Measurements from ENCODE around the gene CTTNBP2NL.
"Not testable (repeated sequence)": the region's sequence is repeated elsewhere in the genome, so short reads cannot be mapped to it uniquely, and the experiment has no call there.

Gene CTTNBP2NL

GRCh38 chr1:112429749-112430148 lies 33.7 kb downstream of the CTTNBP2NL start:
- DNase-seq: no peak

GRCh38 chr1:112431038-112431437 lies 35.0 kb downstream of the CTTNBP2NL start:
- no peak for DNase-seq

- no peak for DNase-seq
These were observed 39.4 kb downstream of the CTTNBP2NL start for GRCh38 chr1:112435448-112435847.

DNA sequence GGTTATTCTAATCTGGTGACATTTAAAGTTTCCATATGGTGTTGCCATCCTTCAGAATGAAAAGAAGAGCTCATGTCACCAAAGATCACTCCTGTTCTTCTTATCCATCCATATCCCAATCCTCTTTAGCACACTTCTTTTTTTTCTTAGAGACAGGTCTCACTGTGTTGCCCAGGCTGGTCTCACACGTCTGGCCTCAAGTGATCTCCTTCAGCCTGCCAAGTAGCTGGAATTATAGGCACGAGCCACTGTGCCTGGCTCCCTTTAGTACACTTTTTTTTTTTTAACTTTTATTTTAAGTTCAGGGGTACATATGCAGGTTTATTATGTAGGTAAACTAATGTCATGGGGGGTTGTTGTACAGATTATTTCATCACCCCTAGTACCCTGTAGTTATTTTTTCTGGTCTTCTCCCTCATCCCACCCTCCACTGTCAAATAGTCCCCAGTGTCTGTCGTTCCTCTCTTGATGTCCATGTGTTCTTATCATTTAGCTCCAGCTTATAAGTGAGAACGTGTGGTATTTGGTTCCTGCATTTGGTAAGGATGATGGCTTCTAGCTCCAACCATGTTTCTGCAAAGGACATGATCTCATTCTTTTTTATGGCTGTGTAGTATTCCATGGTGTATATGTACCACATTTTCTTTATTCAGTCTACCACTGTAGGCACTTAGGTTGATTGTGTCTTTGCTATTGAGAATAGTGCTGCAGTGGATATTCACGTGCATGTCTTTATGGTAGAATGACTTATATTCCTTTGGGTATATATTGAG lies 40.6 kb downstream of the CTTNBP2NL start:
- DNase-seq: no peak

DNA sequence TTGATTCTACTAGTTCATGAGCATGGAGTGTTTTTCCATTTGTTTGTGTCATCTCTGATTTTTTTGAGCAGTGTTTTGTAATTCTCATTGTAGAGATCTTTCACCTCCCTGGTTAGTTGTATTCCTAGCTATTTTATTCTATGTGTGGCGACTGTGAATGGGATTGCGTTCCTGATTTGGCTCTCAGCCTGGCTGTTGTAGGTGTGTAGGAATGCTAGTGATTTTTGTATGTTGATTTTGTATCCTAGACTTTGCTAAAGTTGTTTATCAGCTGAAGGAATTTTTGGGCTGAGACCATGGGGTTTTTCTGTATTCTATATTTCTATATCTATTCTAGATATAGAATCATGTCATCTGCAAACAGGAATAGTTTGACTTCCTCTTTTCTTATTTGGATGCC lies 42.1 kb downstream of the CTTNBP2NL start:
- DNase-seq: not testable (repeated sequence)

- DNase-seq: no peak
These were observed 43.6 kb downstream of the CTTNBP2NL start for GRCh38 chr1:112439592-112439991.

DNA sequence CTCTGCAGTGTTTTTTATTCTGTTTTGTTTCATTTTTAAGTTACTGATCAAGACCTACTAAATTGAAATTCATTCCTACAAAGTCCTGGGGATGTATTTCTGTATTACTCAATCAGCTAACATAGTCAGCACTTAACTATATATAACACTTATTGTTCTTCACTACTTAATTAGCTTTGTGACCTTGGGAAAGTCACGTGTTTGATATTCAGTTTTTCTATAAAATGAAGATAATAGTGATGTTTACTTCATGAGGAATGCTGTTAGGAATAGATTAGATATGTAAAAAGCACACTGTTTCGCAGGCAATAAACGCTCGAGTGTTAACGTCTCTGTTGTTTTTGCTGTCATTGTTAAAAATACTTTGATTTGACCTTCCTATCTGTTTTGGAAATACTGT lies 44.6 kb downstream of the CTTNBP2NL start:
- no peak for DNase-seq

DNA sequence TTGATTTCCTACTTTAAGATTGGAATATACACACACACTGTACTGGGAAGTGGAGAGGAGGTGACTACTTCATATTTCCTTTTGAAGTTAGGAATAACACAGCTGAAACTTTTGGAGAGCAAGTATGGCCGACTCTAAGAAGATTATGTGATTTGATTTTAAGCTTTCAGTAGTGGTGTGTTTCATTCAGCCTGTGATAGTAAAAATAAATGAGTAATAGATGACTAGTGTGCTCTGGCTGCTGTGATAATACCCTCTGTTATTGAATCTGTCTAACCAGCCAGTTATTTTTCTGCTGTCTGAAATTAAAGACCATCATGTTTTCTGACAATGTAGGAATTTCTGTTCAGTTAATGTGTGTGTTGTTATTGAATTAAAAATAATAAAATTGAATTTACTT lies 48.3 kb downstream of the CTTNBP2NL start:
- DNase-seq: no peak

DNA sequence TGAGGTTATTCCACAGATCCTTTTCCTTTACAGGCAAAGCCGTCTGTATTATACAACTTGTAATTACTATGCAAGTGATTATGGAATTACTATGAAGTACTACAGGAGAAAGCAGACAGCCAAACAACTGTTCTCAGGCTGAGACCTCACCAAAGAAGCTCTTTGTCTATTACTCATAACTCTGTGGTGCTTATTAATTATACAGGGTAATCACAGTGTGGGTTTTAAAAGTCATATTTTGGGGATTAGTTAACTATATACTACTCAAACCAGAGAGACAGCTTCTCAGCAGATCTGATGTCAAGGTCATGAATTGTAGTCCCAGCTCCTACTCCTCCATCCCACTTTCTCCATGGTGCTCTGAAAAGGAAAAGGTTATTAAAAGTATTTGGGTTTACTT lies 49.6 kb downstream of the CTTNBP2NL start:
- DNase-seq: no peak

GRCh38 chr1:112446411-112446810 lies 50.4 kb downstream of the CTTNBP2NL start:
- DNase-seq: no peak

- no peak for DNase-seq
These were observed 53.1 kb downstream of the CTTNBP2NL start for GRCh38 chr1:112448904-112449629.

DNA sequence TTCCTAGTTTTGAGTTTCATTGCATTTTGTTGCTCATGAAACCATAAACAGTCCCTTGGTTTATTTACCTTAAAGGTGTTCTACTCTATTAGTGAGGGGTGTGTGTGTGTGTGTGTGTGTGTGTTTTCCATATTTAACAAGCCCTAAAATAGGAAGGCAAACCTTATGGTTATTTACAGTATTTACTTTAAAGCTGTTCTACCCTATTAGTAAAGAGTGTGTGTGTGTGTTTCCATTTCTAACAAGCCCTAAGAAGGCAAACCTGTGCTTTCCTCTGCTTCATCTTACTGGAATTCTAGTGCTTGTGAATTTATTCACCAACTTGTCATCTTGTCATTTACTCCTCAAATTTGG lies 53.6 kb downstream of the CTTNBP2NL start:
- no peak for DNase-seq

DNA sequence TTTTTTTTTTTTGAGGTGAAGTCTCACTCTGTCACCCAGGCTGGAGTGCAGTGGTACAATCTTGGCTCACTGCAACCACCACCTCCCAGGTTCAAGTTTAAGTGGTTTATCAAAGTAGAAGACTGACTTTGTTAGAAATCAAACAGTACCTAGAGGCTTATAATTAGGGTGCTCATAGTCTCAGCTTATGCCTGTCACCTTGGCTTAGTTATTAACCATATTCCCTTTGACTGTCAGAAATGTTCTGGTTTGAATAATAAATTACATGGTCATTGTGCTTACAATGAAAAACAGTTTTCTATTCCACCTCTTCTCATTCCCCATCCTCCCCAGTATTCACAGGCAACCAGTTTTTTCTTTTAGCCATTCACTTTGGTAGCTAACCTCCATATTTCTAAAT lies 54.8 kb downstream of the CTTNBP2NL start:
- DNase-seq: no peak

GRCh38 chr1:112451301-112451700 lies 55.3 kb downstream of the CTTNBP2NL start:
- not testable (repeated sequence) for DNase-seq

GRCh38 chr1:112453876-112454275 lies 57.9 kb downstream of the CTTNBP2NL start:
- no peak for DNase-seq

GRCh38 chr1:112454316-112454715 lies 58.3 kb downstream of the CTTNBP2NL start:
- DNase-seq: no peak

DNA sequence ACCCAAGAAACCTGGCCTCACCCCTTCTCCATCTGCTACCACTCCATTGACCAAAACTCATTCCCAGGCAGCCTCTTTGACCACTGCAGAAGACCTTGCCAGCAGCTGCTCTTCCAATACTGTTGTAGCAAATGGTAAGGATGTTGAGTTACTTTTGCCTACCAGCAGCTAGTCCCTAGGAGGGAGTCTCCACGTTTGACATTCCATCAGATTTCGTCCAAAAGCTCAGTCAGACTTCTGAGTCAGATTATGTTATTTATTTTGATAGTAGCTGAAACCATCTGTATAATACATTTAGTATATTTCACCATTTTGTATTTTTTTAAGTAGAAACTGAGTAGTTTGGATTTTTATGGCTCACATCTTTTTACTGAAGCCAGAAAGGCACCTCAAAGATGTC lies 61.2 kb downstream of the CTTNBP2NL start:
- no peak for DNase-seq

DNA sequence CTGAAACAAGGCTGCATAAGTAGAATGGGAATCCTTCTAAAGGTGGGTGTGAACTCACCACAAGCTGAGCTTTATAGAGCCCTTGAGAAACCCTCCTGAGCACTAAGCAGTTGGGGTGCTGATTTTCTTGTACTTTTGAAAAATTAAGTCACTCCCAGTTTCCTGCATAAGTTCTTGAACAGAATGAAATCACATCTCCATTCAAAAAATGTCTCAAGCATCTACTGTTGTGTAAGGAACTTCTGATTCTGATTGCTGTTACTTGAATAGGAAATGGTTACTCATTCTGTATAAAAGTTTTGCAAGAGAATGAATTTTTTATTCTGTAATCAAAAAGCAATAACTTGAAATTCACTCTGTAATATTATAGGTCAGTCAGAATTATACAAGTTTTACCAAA lies 61.9 kb downstream of the CTTNBP2NL start:
- no peak for DNase-seq

DNA sequence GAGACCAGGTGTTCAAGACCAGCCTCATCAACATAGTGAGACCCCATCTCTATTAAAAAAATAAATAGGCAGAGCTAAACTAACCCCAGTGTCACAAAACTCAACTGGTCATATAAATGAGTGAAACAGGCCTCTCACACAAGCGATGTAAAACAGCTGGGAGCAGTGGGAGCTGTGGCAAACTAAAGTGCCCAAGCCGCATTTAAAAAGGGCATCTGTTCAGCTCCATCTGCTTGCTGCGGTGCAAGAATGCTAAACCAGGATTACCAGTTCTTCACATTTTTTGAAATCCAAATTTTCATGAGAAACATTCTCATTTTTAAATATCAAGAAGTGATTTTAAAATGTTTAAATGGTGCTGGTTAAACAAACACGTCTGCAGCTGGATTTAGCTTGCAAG lies 62.7 kb downstream of the CTTNBP2NL start:
- no peak for DNase-seq

DNA sequence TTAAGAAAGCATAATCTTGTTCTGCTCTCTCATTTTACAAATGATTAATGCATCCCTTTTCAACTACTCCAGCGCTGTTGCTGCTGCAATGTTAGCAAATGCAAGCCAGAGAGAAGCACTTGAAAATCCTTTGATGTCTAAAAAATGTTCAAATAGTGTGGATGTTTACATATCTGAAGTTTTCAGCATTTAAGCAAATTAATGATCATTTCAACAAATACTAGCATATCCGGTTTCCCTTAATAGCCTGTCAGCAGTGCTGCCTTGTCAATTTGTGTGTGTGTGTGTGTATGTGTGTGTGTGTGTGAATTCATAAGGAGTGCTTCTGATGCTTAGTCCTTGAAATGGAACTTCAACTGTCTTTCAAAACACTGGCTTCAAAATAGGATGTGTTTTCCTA lies 64.6 kb downstream of the CTTNBP2NL start:
- DNase-seq: no peak

DNA sequence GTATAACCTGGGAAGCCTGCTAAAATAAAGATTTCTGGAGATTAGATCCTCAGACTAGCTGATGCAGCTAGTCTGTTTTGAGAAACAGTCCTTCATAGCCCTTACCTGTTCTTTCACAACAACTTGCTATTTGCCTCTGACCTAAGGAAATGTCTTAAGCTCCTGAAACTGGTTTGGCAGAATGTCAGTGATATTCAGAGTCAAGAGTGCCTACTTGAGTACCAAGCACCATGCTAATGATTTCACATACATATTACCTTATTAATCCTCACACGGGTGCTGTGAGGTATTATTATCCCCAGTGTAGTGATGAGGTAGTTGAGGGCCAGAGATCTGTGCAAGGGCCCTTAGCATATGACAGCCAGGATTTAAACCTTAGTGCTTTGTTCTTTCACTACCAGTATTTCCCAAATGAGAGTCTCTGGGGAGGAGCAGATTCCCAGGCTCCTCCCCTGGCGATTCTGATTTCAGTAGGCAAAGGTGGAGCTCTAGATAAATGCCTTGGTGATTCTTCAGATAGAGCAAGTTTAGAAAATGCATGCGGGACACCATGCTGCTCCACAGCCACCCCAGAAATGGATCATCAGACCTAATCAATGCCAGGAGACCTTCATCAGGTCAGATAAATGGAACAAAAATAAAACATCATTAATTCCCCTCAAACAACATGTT lies 65.3 kb downstream of the CTTNBP2NL start:
- DNase-seq: no peak

DNA sequence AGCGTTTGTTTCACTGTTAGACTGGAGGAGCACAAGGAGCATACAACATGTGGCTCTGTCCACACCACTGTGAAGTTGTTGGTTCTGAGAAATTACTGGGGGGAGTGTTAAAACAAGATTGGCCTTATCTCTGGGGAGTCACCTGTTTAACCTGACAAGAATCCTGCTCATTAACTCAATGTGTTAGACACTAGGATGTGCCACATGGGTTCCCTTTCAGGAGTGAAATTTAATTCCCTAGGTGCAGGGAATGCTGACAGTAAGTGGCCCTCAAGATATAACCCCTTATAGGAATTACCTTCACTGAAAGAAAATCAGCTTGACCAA lies 66.9 kb downstream of the CTTNBP2NL start:
- DNase-seq: no peak

GRCh38 chr1:112464501-112464900 lies 68.5 kb downstream of the CTTNBP2NL start:
- DNase-seq: no peak

DNA sequence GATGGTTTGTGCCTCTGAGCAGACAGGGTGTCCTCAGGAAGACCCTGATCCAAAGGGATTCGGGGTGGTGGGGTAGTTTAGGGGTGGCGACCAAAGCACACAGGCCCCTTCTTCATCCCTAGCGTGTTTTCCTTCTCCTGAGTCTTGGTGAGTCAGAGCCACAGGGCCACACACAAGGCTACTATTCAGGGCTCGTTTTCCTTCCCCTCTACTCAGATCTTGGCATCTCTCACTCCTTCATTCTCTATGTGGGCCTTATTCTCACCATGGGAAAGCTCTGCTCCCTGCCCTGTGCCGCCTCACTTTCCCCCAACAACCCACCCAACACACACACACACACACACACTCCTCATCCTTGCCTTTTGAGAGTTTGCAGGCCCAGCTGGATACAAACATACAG lies 69.1 kb downstream of the CTTNBP2NL start:
- DNase-seq: no peak
